Stimulated activated CD4-positive, alpha-beta T cell treated with anti-CD3 and anti-CD28 coated beads, Interleukin-15, amount 100 ng/mL, for 48 hours (primary cell): ENCODE results near the gene GLRX2.
"Not testable (repeated sequence)": the region's sequence is repeated elsewhere in the genome, so short reads cannot be mapped to it uniquely, and the experiment has no call there.

Experiments used
- DNase-seq, 2 donors: peaks; one replicate each; pipeline ENCODE4 v3.0.0-alpha.2; 2020; ENCODE audit warnings: low read depth in 2 of 2

Gene GLRX2

GRCh38 chr1:193104907-193105820 is at the start of gene GLRX2:
Gene GLRX2, minus strand, starts transcription at chr1:193105414. Its CDS starts 32 bp downstream, at chr1:193105382.
- DNase-seq: peak; percentile 35 to 38

GRCh38 chr1:193144999-193145398 is 39.8 kb upstream of the GLRX2 start:
- DNase-seq: no peak

GRCh38 chr1:193144361-193144938 is 39.2 kb upstream of the GLRX2 start:
- DNase-seq: no peak

- DNase-seq: no peak
These were observed 38.1 kb upstream of the GLRX2 start for GRCh38 chr1:193143285-193143684.

- DNase-seq: no peak
These were observed 37.2 kb upstream of the GLRX2 start for GRCh38 chr1:193142409-193142808.

GRCh38 chr1:193141804-193142203 is 36.6 kb upstream of the GLRX2 start:
- DNase-seq: no peak

GRCh38 chr1:193140254-193140653 is 35.0 kb upstream of the GLRX2 start:
- DNase-seq: no peak

- no peak for DNase-seq
These were observed 26.1 kb upstream of the GLRX2 start for GRCh38 chr1:193131266-193131860.

- DNase-seq: no peak
These were observed 20.2 kb upstream of the GLRX2 start for GRCh38 chr1:193125369-193125768.

- no peak for DNase-seq
These were observed 18.5 kb upstream of the GLRX2 start for GRCh38 chr1:193123751-193124150.

- peak; percentile 97 to 98 for DNase-seq
These were observed 16.7 kb upstream of the GLRX2 start, which contains the start of gene CDC73 for GRCh38 chr1:193121616-193122593. Gene CDC73, plus strand, starts transcription at chr1:193122031. Its CDS starts 170 bp downstream, at chr1:193122201.

- no peak for DNase-seq
These were observed 15.5 kb upstream of the GLRX2 start for GRCh38 chr1:193120604-193121166.

- no peak for DNase-seq
These were observed 13.9 kb upstream of the GLRX2 start for GRCh38 chr1:193118803-193119730.

GRCh38 chr1:193118194-193118593 is 13.0 kb upstream of the GLRX2 start:
- no peak for DNase-seq

GRCh38 chr1:193117167-193117566 is 12.0 kb upstream of the GLRX2 start:
- not testable (repeated sequence) for DNase-seq

GRCh38 chr1:193115629-193116227 is 10.5 kb upstream of the GLRX2 start:
- no peak for DNase-seq

GRCh38 chr1:193114485-193115095 is 9.4 kb upstream of the GLRX2 start:
- no peak for DNase-seq

GRCh38 chr1:193113992-193114332 is 8.7 kb upstream of the GLRX2 start:
- no peak for DNase-seq
